ENCODE data around the gene ABCA6. TPM values are rescaled to one million over a fixed set of nuclear protein-coding genes. Genes with fewer than 3 reads are reported as not detected.

The ABCA6 gene
- total and polyA plus RNA-seq, 10 of the 15 experiments (the other 5 are each of a cell fraction or from before 2014, with no cell fraction given), result 6.8 to 36.9 (median 12.6) TPM

DNA sequence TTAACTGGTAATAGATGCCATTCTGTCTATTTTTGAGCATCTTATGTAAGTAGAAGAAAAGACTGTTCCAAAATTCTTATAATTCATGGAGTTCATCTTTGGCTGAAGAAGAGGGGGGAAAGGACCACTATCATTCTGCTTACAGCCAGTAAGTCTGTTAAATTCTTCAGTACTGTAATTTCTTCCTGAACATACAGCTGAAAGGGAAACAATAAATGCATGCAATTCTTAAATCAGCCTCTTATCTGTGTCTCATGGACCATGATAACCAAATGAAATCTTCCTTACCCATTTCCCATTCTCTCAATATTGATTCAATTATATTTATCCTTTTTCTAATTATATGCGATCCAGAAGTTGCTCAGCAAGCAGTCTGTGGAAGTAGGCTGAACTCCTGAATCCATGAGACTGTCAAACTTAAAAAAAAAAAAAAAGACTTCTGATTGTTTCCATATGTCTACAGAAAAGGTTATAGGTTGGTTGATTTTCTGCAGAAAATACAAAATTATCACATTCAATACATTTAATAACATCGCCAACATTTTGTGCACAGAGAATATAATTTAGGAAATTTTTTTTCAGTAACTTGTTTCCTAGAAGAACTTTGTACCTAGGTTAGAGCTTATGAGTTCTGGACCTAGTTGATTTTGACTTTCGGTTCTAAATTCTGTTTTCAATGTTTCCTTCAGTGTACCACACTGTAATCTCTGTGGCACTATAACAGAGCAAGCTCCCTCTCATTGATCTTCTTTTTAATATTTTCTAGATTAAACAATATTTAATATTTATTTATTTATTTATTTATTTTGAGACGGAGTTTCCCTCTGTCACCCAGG lies 79.8 kb downstream of the ABCA6 start:
- no peak for DNase-seq (ENCODE audit: low read depth, low spot score)
- no peak overlapping the region for H3K9ac ChIP-seq (ENCODE audit: control insufficient read depth, insufficient read depth, low read length)
- TF ChIP-seq NR2F1 (conservative IDR thresholded peaks at IDR 0.05) (no peak), PAX8 (IDR thresholded peaks at IDR 0.05) (no peak), HDAC2 (IDR thresholded peaks at IDR 0.05) (no peak), TCF7 (IDR thresholded peaks at IDR 0.05; ENCODE audit: borderline replicate concordance) (no peak), MTA2 (IDR thresholded peaks at IDR 0.05; ENCODE audit: low read depth) (no peak), ZNF592 (IDR thresholded peaks at IDR 0.05) (no peak), ATF2 (IDR thresholded peaks at IDR 0.05; ENCODE audit: low read length) (no peak), POLR2A (IDR thresholded peaks at IDR 0.05; ENCODE audit: low read depth, low read length) (no peak)
- no peaks in the 10 kb centered on the region for H3K79me2 ChIP-seq (ENCODE audit: control insufficient read depth, insufficient read depth, low read length)
- in situ Hi-C loops (cut with MboI) (no loop called here), intact Hi-C loops (cut with micrococcal nuclease; ENCODE audit: unreplicated experiment) (loop anchor here (10.0 kb wide), 1 partner anchor 287 kb away; no protein-coding TSS in a partner anchor)
- H3K27ac ChIP-seq (ENCODE audit: control insufficient read depth, insufficient read depth), result no peak overlapping the region
- no peaks in the 10 kb centered on the region for H4K20me1 ChIP-seq (ENCODE audit: control insufficient read depth, insufficient read depth)
- RAD21 ChIA-PET (ENCODE audit: unreplicated experiment), result no interaction called here
- no TSS peak for BruUV-seq (replicated peaks)
- WGBS (ENCODE audit: insufficient coverage, insufficient replicate concordance, low lambda C conversion rate, missing lambda C conversion rate), result 87% methylated on average over 4 of the region's 4 CpGs
- H3K4me1 ChIP-seq (ENCODE audit: control insufficient read depth, insufficient read depth, low read length), result no peaks in the 10 kb centered on the region
- no peak for FAIRE-seq
- no peak overlapping the region for H3K4me3 ChIP-seq
- no peak for ATAC-seq
- SMC1A ChIA-PET (ENCODE audit: uncharacterized antibody, unreplicated experiment), result interaction anchor here (1.7 kb wide), 1 partner anchor 11 kb away, joined by 6 read pairs; no protein-coding TSS in a partner anchor
- H3K27me3 ChIP-seq (replicated peaks in 1 of 2; ENCODE audit: control insufficient read depth in 2 of 2, insufficient read depth in 2 of 2, low read length in 1 of 2), result no peaks in the 10 kb centered on the region
- peaks cover 5% of the 10 kb centered on the region; the same call in 1 of the 3 replicates for H3K9me3 ChIP-seq (replicated peaks; ENCODE audit: control insufficient read depth, insufficient read depth, low read length)
- H2AFZ ChIP-seq (ENCODE audit: control insufficient read depth, low read depth, low read length), result no peak overlapping the region
- CTCF ChIA-PET, result interaction anchor here (0.7 to 0.9 kb wide), 2 partner anchors 10 to 267 kb away, joined by 3 read pairs; no protein-coding TSS in a partner anchor
- H3K4me2 ChIP-seq (ENCODE audit: control insufficient read depth, insufficient read depth), result no peak overlapping the region
- no peaks in the 10 kb centered on the region for H3K36me3 ChIP-seq (ENCODE audit: control insufficient read depth in 2 of 2, insufficient read depth in 2 of 2, low read length in 1 of 2)
- POLR2A ChIA-PET, result interaction anchor here (0.7 kb wide), 1 partner anchor 34 kb away, joined by 3 read pairs; no protein-coding TSS in a partner anchor
